GM12878 (cell line): ENCODE data around the gene RNF166. TPM values are rescaled to one million over a fixed set of nuclear protein-coding genes. Genes with fewer than 3 reads are reported as not detected.
A peak's percentile ranks its signal among the peaks of the same experiment; 100 is the strongest.

Source experiments
- ATAC-seq: fragments of 200-7000 bp; cut with Tn5 transposase; 3 replicates; pipeline ENCODE4 v1.9.1; 2020; ENCODE audit warnings: mild to moderate bottlenecking, moderate library complexity
- BruUV-seq: library from RNA; stranded (reverse); fragments of 400-500 nt; replicated peaks from 2 replicates; lab custom pipeline; 2021; lab: Mats Ljungman, UMichigan
- CTCF ChIA-PET: fragments of 300-600 bp; sonication (Branson Sonifier 250); formaldehyde crosslinking; extraction: SDS; loops from one replicate; lab custom pipeline; 2021; ENCODE audit warnings: inconsistent platforms; lab: Yijun Ruan, JAX
- POLR2A ChIA-PET: fragments of 350-600 bp; formaldehyde crosslinking; extraction: SDS; loops from one replicate; lab custom pipeline; 2021; ENCODE audit warnings: inconsistent platforms; lab: Charles Lee
- RAD21 ChIA-PET: fragments of 300-600 bp; sonication (Branson Sonifier 250); formaldehyde crosslinking; loops from one replicate; lab custom pipeline; 2023; ENCODE audit warnings: antibody characterized with exemption; ENCODE audit not compliant: unreplicated experiment; lab: Charles Lee
- SMC1A ChIA-PET: fragments of 300-600 bp; sonication (Branson Sonifier 250); formaldehyde crosslinking; loops from one replicate; lab custom pipeline; 2023; ENCODE audit not compliant: unreplicated experiment, uncharacterized antibody; lab: Charles Lee
- DNase-seq: peaks from one replicate; pipeline ENCODE4 v3.0.0-alpha.2; 2011; ENCODE audit warnings: low read depth, low spot score
- FAIRE-seq: peaks from 3 replicates; lab custom pipeline; 2011; peaks lifted over from hg19 to GRCh38; lab: Jason Lieb, UNC
- H2AFZ ChIP-seq: 2 replicates; pipeline ENCODE4 v1.6.0; 2011; ENCODE audit warnings: low read depth, low read length, control low read depth; ENCODE audit not compliant: control insufficient read depth
- H3K27ac ChIP-seq: 2 replicates; pipeline ENCODE4 v1.5.1; 2011; ENCODE audit warnings: control low read depth; ENCODE audit not compliant: control insufficient read depth, insufficient read depth
- H3K27me3 ChIP-seq, 2 experiments: replicated peaks in 1 of 2; 2 replicates each; pipeline versions ENCODE4 v1.6.0 to v1.6.1; 2011; ENCODE audit warnings: low read length in 1 of 2; ENCODE audit not compliant: control insufficient read depth in 2 of 2, insufficient read depth in 2 of 2
- H3K36me3 ChIP-seq, 2 experiments: 2 replicates each; pipeline ENCODE4 v1.5.1; 2011; ENCODE audit warnings: low read length in 1 of 2; ENCODE audit not compliant: control insufficient read depth in 2 of 2, insufficient read depth in 2 of 2
- H3K4me1 ChIP-seq: 2 replicates; pipeline ENCODE4 v1.6.1; 2011; ENCODE audit warnings: mild to moderate bottlenecking, low read length, moderate library complexity, mixed read lengths; ENCODE audit not compliant: control insufficient read depth, insufficient read depth
- H3K4me2 ChIP-seq: 2 replicates; pipeline ENCODE4 v1.6.0; 2011; ENCODE audit warnings: control low read depth; ENCODE audit not compliant: control insufficient read depth, insufficient read depth
- H3K4me3 ChIP-seq: fragments of 200-600 bp; sonication (generic); 2 replicates; pipeline ENCODE4 v1.5.1; 2016
- H3K79me2 ChIP-seq: 2 replicates; pipeline ENCODE4 v1.6.0; 2011; ENCODE audit warnings: low read length; ENCODE audit not compliant: control insufficient read depth, insufficient read depth
- H3K9ac ChIP-seq: 2 replicates; pipeline ENCODE4 v1.8.0; 2011; ENCODE audit warnings: low read length, control low read depth, mixed read lengths; ENCODE audit not compliant: control insufficient read depth, insufficient read depth
- H3K9me3 ChIP-seq: replicated peaks from 3 replicates; pipeline ENCODE4 v1.5.1; 2011; ENCODE audit warnings: mild to moderate bottlenecking, low read length; ENCODE audit not compliant: control insufficient read depth, insufficient read depth
- H4K20me1 ChIP-seq: 2 replicates; pipeline ENCODE4 v1.6.0; 2011; ENCODE audit not compliant: control insufficient read depth, insufficient read depth
- CHD1 ChIP-seq: IDR thresholded peaks from 2 replicates; pipeline ENCODE4 v1.6.1; 2012; ENCODE audit warnings: low read depth, low read length, improper control_type of control experiment
- HCFC1 ChIP-seq: fragments of 150-350 bp; IDR thresholded peaks from 2 replicates; pipeline ENCODE4 v1.6.1; 2014; ENCODE audit warnings: low read length
- MLLT1 ChIP-seq: fragments of 450-650 bp; IDR thresholded peaks from 2 replicates; pipeline ENCODE4 v1.6.1; 2016; ENCODE audit warnings: mild to moderate bottlenecking
- NR2F1 ChIP-seq: fragments of 450-650 bp; conservative IDR thresholded peaks from 2 replicates; pipeline ENCODE4 v1.6.1; 2017; ENCODE audit warnings: mild to moderate bottlenecking
- PAX8 ChIP-seq: fragments of 450-650 bp; IDR thresholded peaks from 2 replicates; pipeline ENCODE4 v1.6.1; 2017; ENCODE audit warnings: mild to moderate bottlenecking, moderate library complexity
- REST ChIP-seq: IDR thresholded peaks from 2 replicates; pipeline ENCODE4 v1.6.1; 2012; ENCODE audit warnings: mild to moderate bottlenecking, low read depth, low read length
- USF1 ChIP-seq: IDR thresholded peaks from 2 replicates; pipeline ENCODE4 v1.6.1; 2011; ENCODE audit warnings: borderline replicate concordance, low read depth, mild to moderate bottlenecking, moderate library complexity, mixed read lengths, low read length; ENCODE audit not compliant: insufficient read depth; ENCODE audit errors: extremely low read length
- WGBS: methylation state at CpG from one replicate; pipeline ENCODE4 v1.1.6; 2016; ENCODE audit warnings: low lambda C conversion rate; ENCODE audit not compliant: insufficient replicate concordance, insufficient coverage; ENCODE audit errors: missing lambda C conversion rate; 5-methylcytosine and 5-hydroxymethylcytosine counted together
- in situ Hi-C: fragments of 300-500 bp; cut with MboI; formaldehyde crosslinking; loops from 9 replicates; pipeline ENCODE4 v1.14.3; 2018; ENCODE audit warnings: mixed read lengths
- intact Hi-C: fragments of 100-400 bp; cut with micrococcal nuclease; formaldehyde crosslinking; loops from one replicate; pipeline ENCODE4 v1.14.2; 2022; ENCODE audit not compliant: unreplicated experiment
- polyA plus RNA-seq, 11 experiments: library from polyadenylated mRNA; depleted of rRNA in 4 of 11; unstranded in 6 of 11; stranded (reverse) in 5 of 11; fragments of >200 nt; fragmentation: Nextera tagmentation in 4 of 11; fragmentation: Illumina TruSeq in 1 of 11; extraction: Ambion mirVana in 4 of 11; extraction: Trizol in 1 of 11; gene quantifications; 1 replicate in 1 of 11; 2 replicates in 10 of 11; pipeline versions ENCODE4 v1.2.1 to v1.2.3, GENCODE V29; 2011 to 2016; ENCODE audit warnings: inconsistent platforms in 2 of 11, missing spikeins in 2 of 11, low read depth in 1 of 11
- total RNA-seq, 4 experiments: library from RNA; depleted of rRNA in 3 of 4; stranded (reverse); fragments of >200 nt in 3 of 4; fragmentation: Illumina TruSeq in 1 of 4; extraction: Trizol in 1 of 4; gene quantifications; 2 replicates each; pipeline versions ENCODE4 v1.2.1 to v1.2.3, GENCODE V29; 2013 to 2021

Gene RNF166
- total and polyA plus RNA-seq, 10 of the 15 experiments (the other 5 are each of a cell fraction or from before 2014, with no cell fraction given): 0.48 to 32.8 (median 12.1) TPM

- no peak for TF ChIP-seq REST
- TF ChIP-seq HCFC1: no peak
- no peak for TF ChIP-seq PAX8
- no peak for TF ChIP-seq NR2F1
Measured at GRCh38 chr16:88703486-88704309, 2.5 kb downstream of the RNF166 start (continued).

- intact Hi-C loops (no loop called here), in situ Hi-C loops (no loop called here)
- BruUV-seq: no TSS peak
- H3K79me2 ChIP-seq: peaks cover 51% of the 10 kb centered on the region
- H3K4me3 ChIP-seq: peak overlapping the region; percentile 90
- ChIA-PET POLR2A (interaction anchor here (0.5 to 2.3 kb wide), 4 partner anchors 15 to 775 kb away, joined by 3 to 6 read pairs (median 3); partner anchors contain the start of gene MVD), RAD21 (interaction anchor here (0.6 to 2.5 kb wide), 5 partner anchors 17 to 783 kb away, joined by 3 to 10 read pairs (median 4); partner anchors contain the start of gene APRT), SMC1A (interaction anchor here (1.0 to 2.9 kb wide), 3 partner anchors 22 to 155 kb away, joined by 3 to 13 read pairs (median 3); no protein-coding TSS in a partner anchor), CTCF (interaction anchor here (0.9 to 3.3 kb wide), 8 partner anchors 17 to 79 kb away, joined by 3 to 26 read pairs (median 5); no protein-coding TSS in a partner anchor)
- DNase-seq (no peak), FAIRE-seq (no peak), ATAC-seq (no peak)
- H3K4me1 ChIP-seq: peaks cover 56% of the 10 kb centered on the region
- peak overlapping the region; percentile 95 for H3K4me2 ChIP-seq
- H4K20me1 ChIP-seq: no peaks in the 10 kb centered on the region
- 28% methylated on average over 31 of the region's 31 CpGs for WGBS
- no peak overlapping the region for H2AFZ ChIP-seq
- H3K9ac ChIP-seq: peak overlapping the region; percentile 25
- peaks cover 0 to 3% of the 10 kb centered on the region in 2 experiments; a peak in 2 of 4 replicates for H3K36me3 ChIP-seq
- peak overlapping the region; percentile 90; the same call in 1 of the 2 replicates for H3K27ac ChIP-seq
- H3K9me3 ChIP-seq: no peaks in the 10 kb centered on the region
- no peaks in the 10 kb centered on the region for H3K27me3 ChIP-seq
- no peak for TF ChIP-seq USF1
- 0 out of 2 replicates have a peak, but pooled peaks have one; percentile 41 for TF ChIP-seq MLLT1
- no peak for TF ChIP-seq CHD1
Measured at GRCh38 chr16:88702371-88703210, 3.6 kb downstream of the RNF166 start.
